ENCODE data around the gene MT1F. TPM values are rescaled to one million over a fixed set of nuclear protein-coding genes. Genes with fewer than 3 reads are reported as not detected.

The MT1F gene
- total and polyA plus RNA-seq, 10 of the 15 experiments (the other 5 are each of a cell fraction or from before 2014, with no cell fraction given): 0.28 to 2.5 (median 1.1) TPM; not detected in 1

- Histone ChIP-seq H3K9ac (ENCODE audit: control insufficient read depth, insufficient read depth, low read length) (no peak overlapping the region), H2AFZ (ENCODE audit: control insufficient read depth, low read depth, low read length) (no peak overlapping the region), H3K4me2 (ENCODE audit: control insufficient read depth, insufficient read depth) (no peak overlapping the region), H3K36me3 (ENCODE audit: control insufficient read depth in 2 of 2, insufficient read depth in 2 of 2, low read length in 1 of 2) (no peaks in the 10 kb centered on the region), H3K27ac (ENCODE audit: control insufficient read depth, insufficient read depth) (no peak overlapping the region), H3K9me3 (replicated peaks; ENCODE audit: control insufficient read depth, insufficient read depth, low read length) (no peaks in the 10 kb centered on the region), H4K20me1 (ENCODE audit: control insufficient read depth, insufficient read depth) (no peaks in the 10 kb centered on the region), H3K4me3 (no peak overlapping the region), H3K79me2 (ENCODE audit: control insufficient read depth, insufficient read depth, low read length) (no peaks in the 10 kb centered on the region), H3K4me1 (ENCODE audit: control insufficient read depth, insufficient read depth, low read length) (peaks cover 15% of the 10 kb centered on the region), H3K27me3 (replicated peaks in 1 of 2; ENCODE audit: control insufficient read depth in 2 of 2, insufficient read depth in 2 of 2, low read length in 1 of 2) (peaks cover 20 to 24% of the 10 kb centered on the region in 2 experiments)
- no TSS peak for BruUV-seq (replicated peaks)
- ChIA-PET SMC1A (ENCODE audit: uncharacterized antibody, unreplicated experiment) (interaction anchor here (1.2 kb wide), 1 partner anchor 10 kb away, joined by 4 read pairs; no protein-coding TSS in a partner anchor), RAD21 (ENCODE audit: unreplicated experiment) (interaction anchor here (1.7 kb wide), 1 partner anchor 9 kb away, joined by 5 read pairs; no protein-coding TSS in a partner anchor), CTCF (no interaction called here), POLR2A (no interaction called here)
- ATAC-seq (no peak), FAIRE-seq (no peak), DNase-seq (ENCODE audit: low read depth, low spot score) (no peak)
- TF ChIP-seq IRF4 (IDR thresholded peaks at IDR 0.05; ENCODE audit: low read depth, low read length) (no peak), SMC3 (IDR thresholded peaks at IDR 0.05; ENCODE audit: borderline replicate concordance, low read length) (no peak), MEF2B (IDR thresholded peaks at IDR 0.05; ENCODE audit: partially characterized antibody, poor library complexity, severe bottlenecking) (no peak)
- in situ Hi-C loops (cut with MboI) (no loop called here), intact Hi-C loops (cut with micrococcal nuclease; ENCODE audit: unreplicated experiment) (no loop called here)
- WGBS (ENCODE audit: insufficient coverage, insufficient replicate concordance, low lambda C conversion rate, missing lambda C conversion rate): 23% methylated on average over 6 of the region's 7 CpGs
Measured at GRCh38 chr16:56633535-56633934, 24.2 kb upstream of the MT1F start.

GRCh38 chr16:56634715-56635440 lies 22.9 kb upstream of the MT1F start:
- H3K27ac ChIP-seq (ENCODE audit: control insufficient read depth, insufficient read depth): no peak overlapping the region
- H3K36me3 ChIP-seq (ENCODE audit: control insufficient read depth in 2 of 2, insufficient read depth in 2 of 2, low read length in 1 of 2): no peaks in the 10 kb centered on the region
- no peak overlapping the region for H3K4me2 ChIP-seq (ENCODE audit: control insufficient read depth, insufficient read depth)
- H3K9ac ChIP-seq (ENCODE audit: control insufficient read depth, insufficient read depth, low read length): no peak overlapping the region
- H4K20me1 ChIP-seq (ENCODE audit: control insufficient read depth, insufficient read depth): no peaks in the 10 kb centered on the region
- peaks cover 24% of the 10 kb centered on the region in 2 experiments for H3K27me3 ChIP-seq (replicated peaks in 1 of 2; ENCODE audit: control insufficient read depth in 2 of 2, insufficient read depth in 2 of 2, low read length in 1 of 2)
- no peak for ATAC-seq
- ChIA-PET SMC1A (ENCODE audit: uncharacterized antibody, unreplicated experiment) (no interaction called here), POLR2A (no interaction called here), RAD21 (ENCODE audit: unreplicated experiment) (interaction anchor here (1.7 kb wide), 1 partner anchor 8 kb away, joined by 5 read pairs; no protein-coding TSS in a partner anchor), CTCF (no interaction called here)
- intact Hi-C loops (cut with micrococcal nuclease; ENCODE audit: unreplicated experiment): no loop called here
- H3K79me2 ChIP-seq (ENCODE audit: control insufficient read depth, insufficient read depth, low read length): no peaks in the 10 kb centered on the region
- FAIRE-seq: no peak
- no peak overlapping the region for H2AFZ ChIP-seq (ENCODE audit: control insufficient read depth, low read depth, low read length)
- BruUV-seq (replicated peaks): no TSS peak
- no peak for DNase-seq (ENCODE audit: low read depth, low spot score)
- 16% methylated on average over 46 of the region's 47 CpGs for WGBS (ENCODE audit: insufficient coverage, insufficient replicate concordance, low lambda C conversion rate, missing lambda C conversion rate)
- no peaks in the 10 kb centered on the region for H3K9me3 ChIP-seq (replicated peaks; ENCODE audit: control insufficient read depth, insufficient read depth, low read length)
- H3K4me3 ChIP-seq: no peak overlapping the region
- peaks cover 6% of the 10 kb centered on the region for H3K4me1 ChIP-seq (ENCODE audit: control insufficient read depth, insufficient read depth, low read length)
- in situ Hi-C loops (cut with MboI): no loop called here
- TF ChIP-seq CHD2 (IDR thresholded peaks at IDR 0.05; ENCODE audit: borderline replicate concordance, low read depth, low read length): no peak
- TF ChIP-seq NR2F1 (conservative IDR thresholded peaks at IDR 0.05): no peak
- no peak for TF ChIP-seq FOS (IDR thresholded peaks at IDR 0.05; ENCODE audit: borderline replicate concordance, extremely low read depth, insufficient read length)
- TF ChIP-seq JUND (IDR thresholded peaks at IDR 0.05; ENCODE audit: low read depth, low read length): no peak
- no peak for TF ChIP-seq NR2C2 (IDR thresholded peaks at IDR 0.05; ENCODE audit: borderline replicate concordance, control insufficient read depth, insufficient read length, low read depth)
- TF ChIP-seq CUX1 (IDR thresholded peaks at IDR 0.05; ENCODE audit: insufficient replicate concordance, low read depth, low read length): no peak
- no peak for TF ChIP-seq GABPA (IDR thresholded peaks at IDR 0.05; ENCODE audit: low read depth)
- no peak for TF ChIP-seq TCF3 (IDR thresholded peaks at IDR 0.05; ENCODE audit: borderline replicate concordance, insufficient read depth, low read depth, low read length)

Data from GM12878 (cell line).